ENCODE measurements around the gene VANGL2. TPM values are rescaled to one million over a fixed set of nuclear protein-coding genes. Genes with fewer than 3 reads are reported as not detected.

Gene VANGL2
- total RNA-seq, 6 experiments from 2014 or later = 0.06 to 0.22 (median 0.12) TPM

- no peaks in the 10 kb centered on the region for H3K27me3 ChIP-seq
- no peak overlapping the region for H3K27ac ChIP-seq
- H3K4me3 ChIP-seq = no peak overlapping the region
- no peaks in the 10 kb centered on the region for H3K9me3 ChIP-seq
- DNase-seq (no peak), ATAC-seq (peak in 1 of 4 donors; percentile 26)
- WGBS (ENCODE audit: insufficient coverage, low coverage, low lambda C conversion rate, missing lambda C conversion rate) = 61% methylated on average over 7 of the region's 7 CpGs
- no peaks in the 10 kb centered on the region for H3K4me1 ChIP-seq
- TF ChIP-seq CTCF (IDR thresholded peaks at IDR 0.05) (no peak), POLR2A (IDR thresholded peaks at IDR 0.05) (no peak)
- no peaks in the 10 kb centered on the region for H3K36me3 ChIP-seq
- intact Hi-C loops (cut with DNase I) = no loop called here
These were observed 50.9 kb downstream of the VANGL2 start for GRCh38 chr1:160451119-160451858.

- intact Hi-C loops (cut with DNase I) = no loop called here
- no peak overlapping the region for H3K4me3 ChIP-seq
- H3K27ac ChIP-seq = no peak overlapping the region
- H3K27me3 ChIP-seq = no peaks in the 10 kb centered on the region
- H3K36me3 ChIP-seq = no peaks in the 10 kb centered on the region
- ATAC-seq (no peak), DNase-seq (no peak)
- H3K9me3 ChIP-seq = no peaks in the 10 kb centered on the region
- 57% methylated on average over 1 of the region's 1 CpG for WGBS (ENCODE audit: insufficient coverage, low coverage, low lambda C conversion rate, missing lambda C conversion rate)
- no peak for TF ChIP-seq POLR2A (IDR thresholded peaks at IDR 0.05)
- H3K4me1 ChIP-seq = no peaks in the 10 kb centered on the region
These were observed 51.5 kb downstream of the VANGL2 start for GRCh38 chr1:160451859-160452232.

DNA sequence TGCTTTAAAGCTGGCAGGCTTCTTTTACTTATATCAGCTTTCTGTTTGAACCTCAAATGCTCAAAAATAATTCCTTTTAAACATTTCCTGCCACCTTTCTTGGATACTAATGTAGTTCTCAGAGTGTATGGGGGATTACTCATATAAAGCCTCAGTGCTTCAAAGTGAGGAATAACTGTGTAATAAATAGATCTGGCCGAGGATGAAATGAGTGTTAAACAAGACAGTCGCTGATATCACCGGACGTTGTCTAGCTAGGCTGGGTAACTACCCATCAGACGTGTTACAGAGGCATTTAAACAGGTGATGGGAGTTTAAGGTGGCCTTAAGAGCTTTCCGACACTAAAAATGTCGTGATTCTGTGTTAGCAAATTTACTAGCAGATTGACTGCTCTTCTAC, 53.1 kb downstream of the VANGL2 start:
- DNase-seq = no peak
- 68% methylated on average over 7 of the region's 7 CpGs for WGBS (ENCODE audit: insufficient coverage, low coverage, low lambda C conversion rate, missing lambda C conversion rate)
- no peaks in the 10 kb centered on the region for H3K36me3 ChIP-seq
- ATAC-seq = no peak
- no peak overlapping the region for H3K27ac ChIP-seq
- no peaks in the 10 kb centered on the region for H3K9me3 ChIP-seq
- intact Hi-C loops (cut with DNase I) = no loop called here
- H3K4me3 ChIP-seq = no peak overlapping the region
- no peak for TF ChIP-seq POLR2A (IDR thresholded peaks at IDR 0.05)
- TF ChIP-seq CTCF (IDR thresholded peaks at IDR 0.05) = no peak
- H3K4me1 ChIP-seq = no peaks in the 10 kb centered on the region
- H3K27me3 ChIP-seq = no peaks in the 10 kb centered on the region

DNA sequence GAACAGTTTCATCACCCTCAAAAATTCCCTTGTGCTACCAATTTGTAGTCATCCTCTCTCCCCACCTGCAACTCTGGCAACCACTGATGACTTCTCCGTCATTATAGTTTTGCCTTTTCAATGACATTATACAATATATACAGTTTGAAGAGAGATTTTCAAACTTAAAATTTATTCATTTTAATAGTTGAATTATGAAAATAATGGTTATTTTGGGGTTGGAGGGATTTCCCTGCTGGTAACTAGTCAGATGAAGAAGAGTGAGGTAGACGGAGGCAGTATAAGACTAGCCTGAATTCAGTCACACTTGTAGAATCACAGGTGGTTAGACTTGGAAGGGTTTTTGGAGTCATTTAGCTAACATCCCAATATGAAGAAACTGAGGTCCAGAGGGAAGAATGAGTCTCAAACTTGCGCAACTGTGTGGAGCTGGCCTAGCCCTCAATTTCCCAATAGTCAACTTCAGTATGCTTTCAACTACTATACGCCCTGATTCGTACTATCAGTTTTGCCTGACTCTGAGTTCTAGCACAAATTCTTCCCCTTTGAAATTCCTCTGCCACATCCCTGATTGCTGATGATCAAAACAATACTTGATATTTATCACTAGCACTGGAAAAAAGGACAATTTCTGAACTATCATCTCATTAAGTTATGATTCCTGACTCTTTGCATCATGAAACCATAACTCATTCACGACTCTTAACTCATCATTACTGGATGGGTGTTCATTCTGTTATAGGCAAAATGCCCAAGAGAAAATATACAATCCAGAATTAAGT, 54.2 kb downstream of the VANGL2 start:
- WGBS (ENCODE audit: insufficient coverage, low coverage, low lambda C conversion rate, missing lambda C conversion rate) = 78% methylated on average over 6 of the region's 6 CpGs
- ATAC-seq (no peak), DNase-seq (no peak)
- Histone ChIP-seq H3K4me1 (no peaks in the 10 kb centered on the region), H3K27ac (no peak overlapping the region), H3K4me3 (no peak overlapping the region), H3K36me3 (no peaks in the 10 kb centered on the region), H3K9me3 (no peaks in the 10 kb centered on the region), H3K27me3 (no peaks in the 10 kb centered on the region)
- TF ChIP-seq CTCF (IDR thresholded peaks at IDR 0.05) = no peak
- TF ChIP-seq POLR2A (IDR thresholded peaks at IDR 0.05) = no peak
- intact Hi-C loops (cut with DNase I) = no loop called here

- no peak for DNase-seq
- Histone ChIP-seq H3K4me1 (no peaks in the 10 kb centered on the region), H3K27me3 (no peaks in the 10 kb centered on the region), H3K27ac (no peak overlapping the region), H3K36me3 (no peaks in the 10 kb centered on the region), H3K4me3 (no peak overlapping the region), H3K9me3 (no peaks in the 10 kb centered on the region)
- 67% methylated on average over 1 of the region's 1 CpG for WGBS (ENCODE audit: insufficient coverage, low coverage, low lambda C conversion rate, missing lambda C conversion rate)
- TF ChIP-seq POLR2A (IDR thresholded peaks at IDR 0.05) (no peak), CTCF (IDR thresholded peaks at IDR 0.05) (no peak)
- no peak for ATAC-seq
- intact Hi-C loops (cut with DNase I) = no loop called here
These were observed 54.8 kb downstream of the VANGL2 start for GRCh38 chr1:160455153-160455517.
